NCI-H128 (cell line): ENCODE measurements around the gene COX6B2.
"Not testable (repeated sequence)": the region's sequence is repeated elsewhere in the genome, so short reads cannot be mapped to it uniquely, and the experiment has no call there.

ENCODE experiments used
- DNase-seq: peaks from one replicate; lab custom pipeline; 2025; ENCODE audit not compliant: unreplicated experiment; lab: John Stamatoyannopoulos, UW

COX6B2 gene, protein sequence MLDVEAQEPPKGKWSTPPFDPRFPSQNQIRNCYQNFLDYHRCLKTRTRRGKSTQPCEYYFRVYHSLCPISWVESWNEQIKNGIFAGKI

DNA sequence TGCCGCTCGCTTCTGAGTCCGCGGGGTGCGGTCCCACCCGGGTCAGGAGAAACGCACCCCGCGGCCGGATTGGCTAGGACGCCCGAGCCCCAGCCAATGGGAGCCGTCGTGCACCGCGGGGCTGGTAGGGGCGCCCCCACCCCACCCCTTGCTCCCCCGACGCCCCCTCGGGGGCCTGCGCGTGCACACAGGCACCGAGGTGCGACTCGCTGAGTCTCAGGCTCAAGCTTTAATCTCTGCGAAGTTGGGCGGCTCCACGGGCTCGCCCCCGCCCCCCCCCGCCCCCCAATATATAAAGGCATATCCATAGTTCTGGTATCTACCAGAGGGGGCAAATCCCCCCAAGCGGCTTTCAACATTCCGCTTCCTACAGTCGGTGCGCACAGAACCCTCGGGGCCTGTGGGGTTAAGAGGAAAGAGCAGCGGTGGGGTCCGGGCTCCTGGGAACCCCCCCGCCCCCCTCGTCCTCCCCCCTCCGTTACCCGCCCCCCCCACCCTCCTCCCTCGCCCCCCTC lies at the start of gene COX6B2:
COX6B2 (minus strand) TSS at position 22 of the 515 bp plus-strand sequence. CDS start 198 bp downstream, outside the sequence.
- DNase-seq: no peak

DNA sequence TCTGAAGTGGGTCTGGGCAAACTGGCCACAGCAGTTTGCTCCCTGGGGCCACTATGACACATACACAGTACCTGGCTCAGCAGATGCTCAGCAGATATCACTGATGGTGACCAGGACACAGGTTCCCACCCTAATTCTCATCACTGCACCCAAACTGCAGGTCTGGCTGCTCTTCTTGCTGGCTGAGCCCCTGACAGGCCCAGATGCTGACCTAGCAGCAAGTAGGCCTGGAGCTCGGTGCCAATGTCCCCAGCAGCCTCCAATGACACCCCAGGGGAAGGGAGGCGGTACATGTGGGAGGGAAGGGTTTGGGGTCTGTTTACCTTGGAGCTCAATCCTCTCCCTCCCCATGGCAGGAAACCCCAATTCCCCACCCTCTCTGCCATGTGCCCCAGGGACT lies 48.0 kb upstream of the COX6B2 start:
- no peak for DNase-seq

DNA sequence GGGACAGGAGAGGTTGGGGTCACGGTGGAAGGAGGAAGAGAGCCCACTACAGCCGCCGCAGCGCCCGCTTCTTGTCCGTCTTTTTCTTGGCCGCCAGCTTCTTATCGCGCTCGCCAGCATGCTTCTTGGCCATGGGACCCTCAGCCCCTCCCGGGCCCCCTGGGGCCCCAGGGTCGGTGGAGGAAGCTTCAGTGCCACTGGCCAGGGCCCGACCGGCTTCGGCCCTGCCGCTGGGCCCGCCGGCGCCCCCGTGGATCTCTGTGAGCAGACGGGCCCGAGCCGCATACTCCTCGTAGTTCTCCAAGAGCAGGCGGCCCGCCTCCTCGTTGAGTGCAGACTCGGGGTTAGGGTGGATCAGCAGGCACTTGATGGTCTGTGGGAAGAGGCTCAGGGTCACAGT lies 46.9 kb upstream of the COX6B2 start:
- DNase-seq: not testable (repeated sequence)

DNA sequence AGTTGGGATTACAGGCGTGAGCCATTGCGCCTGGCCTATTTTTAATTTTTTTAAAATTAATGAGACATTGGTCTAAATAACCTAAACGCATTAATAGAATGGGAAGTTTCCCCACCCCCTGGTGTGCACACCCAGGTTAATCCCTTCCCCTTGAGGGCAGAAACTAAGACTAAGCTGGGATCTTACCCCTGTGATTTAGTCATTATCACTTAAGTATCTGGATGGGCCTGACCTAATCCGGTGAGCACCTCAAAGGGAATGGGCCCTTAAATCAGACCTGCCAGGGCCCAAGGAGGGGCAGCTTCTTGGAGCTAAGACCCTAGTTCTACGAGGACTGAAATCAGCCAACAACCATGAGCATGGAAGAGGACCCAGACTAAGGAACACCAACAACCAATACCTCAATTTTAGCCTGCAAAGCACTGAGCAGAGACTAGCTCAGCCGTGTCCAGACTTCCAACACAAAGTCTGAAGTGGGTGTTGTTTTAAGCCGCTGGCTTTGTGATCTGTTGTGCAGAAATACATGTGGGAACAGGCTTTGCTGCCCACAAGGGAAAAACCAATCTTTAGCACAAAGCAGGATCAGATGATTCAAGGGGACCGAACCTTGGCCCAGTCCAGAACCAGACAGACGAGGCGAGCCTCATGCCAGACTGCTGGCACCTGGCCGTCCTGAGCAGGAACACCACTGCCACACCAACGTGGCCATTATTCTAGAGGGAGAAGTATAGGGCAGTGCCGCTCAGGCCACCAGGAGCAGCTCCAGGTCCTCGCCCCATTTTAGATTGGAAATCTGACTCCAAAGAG lies 46.0 kb upstream of the COX6B2 start:
- DNase-seq: no peak

DNA sequence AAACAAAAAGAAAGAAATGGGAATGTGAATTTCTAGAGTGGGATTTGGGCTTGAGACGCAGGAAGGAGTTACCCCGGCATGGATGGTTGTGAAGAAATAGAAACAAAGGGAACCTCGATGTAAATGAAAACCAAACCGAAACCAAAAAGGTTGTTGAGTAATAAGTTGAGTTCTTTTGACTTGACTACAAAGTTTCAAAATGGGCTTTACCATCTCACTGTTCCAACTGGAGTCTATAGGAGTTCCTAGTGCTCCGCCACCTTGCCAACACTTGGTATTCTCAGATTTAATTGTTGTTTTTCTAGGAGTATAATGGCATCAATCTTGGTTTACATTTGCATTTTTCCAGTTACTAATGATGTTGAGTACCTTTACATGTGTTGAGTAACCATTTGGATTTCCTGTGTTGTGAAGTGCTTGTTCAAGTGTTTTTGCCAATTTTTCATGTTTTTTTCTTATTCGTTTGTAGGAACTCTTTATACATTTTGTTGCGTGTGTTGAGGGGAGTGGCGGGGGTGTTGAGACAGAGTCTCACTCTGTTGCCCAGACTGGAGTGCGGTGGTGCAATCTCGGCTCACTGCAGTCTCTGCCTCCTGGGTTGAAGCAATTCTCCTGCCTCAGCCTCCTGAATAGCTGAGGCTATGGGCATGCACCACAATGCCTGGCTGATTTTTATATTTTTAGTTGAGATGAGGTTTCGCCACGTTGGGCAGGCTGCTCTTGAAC lies 43.8 kb upstream of the COX6B2 start:
- DNase-seq: no peak

DNA sequence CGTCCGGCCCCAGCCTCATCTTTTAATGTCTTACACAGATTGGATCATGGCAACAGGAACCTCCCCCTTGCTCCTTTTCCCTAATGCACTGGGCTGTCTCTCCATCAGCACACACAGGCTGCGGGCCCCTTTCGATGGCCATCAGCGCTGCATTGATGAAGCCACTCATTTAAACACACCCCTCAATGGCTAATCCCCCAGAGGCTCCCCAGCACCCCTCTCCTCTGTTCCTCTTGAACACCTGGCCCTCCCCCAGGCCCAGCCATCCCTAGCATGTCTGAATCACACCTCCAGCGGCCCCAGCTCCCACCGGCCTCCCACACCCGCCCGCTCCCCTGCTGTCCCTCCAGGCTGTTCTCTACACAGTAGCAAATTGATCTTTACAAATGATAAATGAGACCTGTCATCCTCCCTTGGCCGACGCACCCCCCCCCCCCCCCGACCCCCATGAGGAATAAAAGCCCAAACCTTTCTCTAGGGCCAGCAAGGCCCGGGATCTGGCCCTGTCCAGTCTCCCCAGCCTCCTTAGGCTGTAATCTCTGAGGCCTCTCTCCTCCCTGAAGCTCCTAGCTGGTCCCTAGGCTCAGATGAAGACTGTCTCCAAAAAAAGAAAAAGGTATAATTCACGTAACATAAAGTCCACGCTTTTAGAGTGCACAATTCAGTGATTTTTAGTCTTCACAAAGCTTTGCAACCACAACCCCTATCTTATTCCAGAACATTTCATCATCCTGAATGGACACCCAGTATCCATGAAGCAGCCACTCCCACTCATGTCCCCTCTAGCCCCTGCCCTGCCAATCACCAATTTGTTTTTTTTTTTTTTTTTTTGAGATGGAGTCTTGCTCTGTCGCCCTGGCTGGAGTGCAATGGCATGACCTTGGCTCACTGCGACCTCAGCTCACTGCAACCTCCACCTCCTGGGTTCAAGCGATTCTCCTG lies 38.6 kb upstream of the COX6B2 start:
- DNase-seq: no peak

DNA sequence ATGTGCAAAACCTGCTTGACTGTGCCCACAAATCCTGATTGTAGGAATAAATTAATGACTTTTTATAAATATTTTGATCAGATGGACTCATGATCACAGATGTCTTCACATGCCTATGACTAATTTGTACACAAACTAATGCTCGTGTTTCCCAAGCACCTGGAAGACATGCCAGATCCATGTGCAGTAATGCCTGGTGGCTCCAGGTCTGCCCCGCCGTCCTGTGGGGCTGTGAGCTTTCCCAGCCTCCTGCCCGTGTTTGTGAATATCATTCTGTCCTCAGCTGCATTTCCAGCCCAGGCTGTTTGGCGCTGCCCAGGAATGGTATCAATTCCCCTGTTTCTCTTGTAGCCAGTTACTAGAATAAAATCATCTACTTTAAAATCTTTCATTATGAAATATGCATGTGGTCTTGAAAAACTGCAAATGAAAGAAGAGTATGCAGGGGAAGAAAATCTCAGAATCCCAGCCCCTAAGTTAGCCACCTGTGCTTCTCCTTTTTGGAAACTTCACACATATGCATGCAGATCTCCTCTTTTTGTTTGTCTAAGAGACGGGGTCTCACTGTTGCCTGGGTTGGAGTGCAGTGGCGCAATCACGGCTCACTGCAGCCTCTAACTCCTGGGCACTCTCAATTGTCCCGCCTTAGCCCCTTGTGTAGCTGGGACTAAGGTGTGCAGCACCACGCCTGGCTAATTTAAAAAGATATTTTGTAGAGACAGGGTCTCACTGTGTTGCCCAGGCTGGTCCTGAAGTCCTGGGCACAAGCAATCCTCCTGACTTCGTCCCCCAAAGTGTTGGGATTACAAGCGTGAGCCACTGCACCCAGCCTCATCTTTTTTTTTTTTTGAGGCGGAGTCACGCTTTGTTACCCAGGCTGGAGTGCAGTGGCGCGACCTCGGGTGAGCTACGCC lies 37.4 kb upstream of the COX6B2 start:
- DNase-seq: no peak

DNA sequence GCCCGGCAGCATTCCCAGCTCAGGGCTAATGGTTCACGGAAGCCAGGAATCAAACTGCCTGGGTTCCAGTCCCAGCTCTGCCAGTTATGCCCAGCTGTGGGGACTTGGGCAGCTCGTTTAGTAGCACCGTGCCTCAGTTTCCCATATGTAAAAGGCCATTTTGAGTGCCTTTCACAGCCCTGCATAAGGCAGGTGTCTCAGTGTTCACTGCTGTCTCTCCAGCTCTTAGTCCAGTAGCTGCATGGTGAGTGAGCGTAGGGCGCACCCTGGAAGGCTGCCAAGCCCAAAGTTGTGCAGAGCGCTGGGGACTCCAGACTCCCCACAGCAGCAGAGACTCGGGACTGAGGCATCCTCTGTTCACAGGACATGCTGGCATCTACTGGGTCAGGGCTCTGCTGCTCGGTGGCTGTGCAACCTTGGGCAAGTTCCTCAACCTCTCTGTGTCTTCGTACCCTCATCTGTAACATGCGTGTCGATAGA lies 36.7 kb upstream of the COX6B2 start:
- no peak for DNase-seq

DNA sequence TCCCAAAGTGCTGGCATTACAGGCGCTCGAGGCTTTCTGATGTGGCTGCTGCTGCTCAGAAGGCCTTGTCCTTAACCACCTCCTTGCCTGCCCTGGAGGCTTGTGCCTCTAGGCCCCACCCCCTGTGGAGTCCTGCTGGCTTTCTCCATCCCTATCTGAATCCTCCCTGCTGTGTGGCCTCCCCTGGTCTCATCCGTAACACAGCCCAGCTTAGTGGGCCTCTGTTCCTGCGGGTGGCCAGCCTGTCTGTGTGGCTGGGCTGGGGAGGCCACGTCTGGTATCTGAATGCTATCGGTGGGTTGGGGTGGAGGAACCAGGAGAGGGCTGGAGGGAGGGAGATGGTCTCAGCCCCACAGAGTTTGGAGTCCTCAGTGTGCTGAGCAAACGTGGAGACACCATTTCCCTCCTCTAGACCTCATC lies 36.0 kb upstream of the COX6B2 start:
- no peak for DNase-seq

DNA sequence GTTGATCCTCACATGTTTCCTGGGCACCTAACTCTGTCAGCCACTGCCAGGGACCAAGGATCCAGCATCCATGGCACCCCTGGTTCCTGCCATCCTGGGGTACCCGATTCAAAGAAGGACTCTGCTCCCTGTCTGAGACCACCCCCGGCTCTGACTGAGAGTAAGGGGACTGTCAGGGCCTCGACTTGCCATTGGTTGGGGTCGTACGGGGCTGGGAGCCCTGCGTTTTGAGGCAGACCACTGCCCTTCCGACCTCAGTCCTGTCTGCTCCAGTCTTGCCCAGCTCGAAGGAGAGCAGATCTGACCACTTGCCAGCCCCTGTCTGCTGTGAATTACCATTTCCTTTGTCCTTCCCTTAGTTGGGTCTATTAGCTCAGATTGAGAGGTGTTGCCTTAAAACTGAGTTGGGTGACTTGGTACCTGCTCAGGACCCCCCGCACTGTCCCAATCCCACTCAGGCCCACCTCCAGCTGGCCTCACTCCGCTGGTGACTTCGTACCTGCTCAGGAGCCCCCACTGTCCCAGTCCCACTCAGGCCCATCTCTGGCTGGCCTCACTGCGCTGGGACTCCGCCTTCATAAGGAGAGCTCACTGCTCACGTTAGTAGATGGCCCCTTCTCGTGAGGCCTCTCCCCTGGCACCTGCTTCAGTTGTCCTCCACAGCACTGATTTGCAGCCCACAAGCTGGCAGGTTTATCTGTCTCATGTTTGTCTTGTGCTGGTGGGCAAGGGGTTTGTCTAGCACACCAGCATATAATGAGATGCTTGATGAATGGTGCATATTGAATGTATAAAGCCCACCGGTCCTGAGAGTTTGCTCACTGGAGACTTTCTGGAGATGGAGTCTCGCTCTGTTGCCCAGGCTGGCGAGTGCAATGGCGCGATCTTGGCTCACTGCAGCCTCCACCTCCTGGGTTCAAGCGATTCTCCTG lies 35.1 kb upstream of the COX6B2 start:
- DNase-seq: no peak

DNA sequence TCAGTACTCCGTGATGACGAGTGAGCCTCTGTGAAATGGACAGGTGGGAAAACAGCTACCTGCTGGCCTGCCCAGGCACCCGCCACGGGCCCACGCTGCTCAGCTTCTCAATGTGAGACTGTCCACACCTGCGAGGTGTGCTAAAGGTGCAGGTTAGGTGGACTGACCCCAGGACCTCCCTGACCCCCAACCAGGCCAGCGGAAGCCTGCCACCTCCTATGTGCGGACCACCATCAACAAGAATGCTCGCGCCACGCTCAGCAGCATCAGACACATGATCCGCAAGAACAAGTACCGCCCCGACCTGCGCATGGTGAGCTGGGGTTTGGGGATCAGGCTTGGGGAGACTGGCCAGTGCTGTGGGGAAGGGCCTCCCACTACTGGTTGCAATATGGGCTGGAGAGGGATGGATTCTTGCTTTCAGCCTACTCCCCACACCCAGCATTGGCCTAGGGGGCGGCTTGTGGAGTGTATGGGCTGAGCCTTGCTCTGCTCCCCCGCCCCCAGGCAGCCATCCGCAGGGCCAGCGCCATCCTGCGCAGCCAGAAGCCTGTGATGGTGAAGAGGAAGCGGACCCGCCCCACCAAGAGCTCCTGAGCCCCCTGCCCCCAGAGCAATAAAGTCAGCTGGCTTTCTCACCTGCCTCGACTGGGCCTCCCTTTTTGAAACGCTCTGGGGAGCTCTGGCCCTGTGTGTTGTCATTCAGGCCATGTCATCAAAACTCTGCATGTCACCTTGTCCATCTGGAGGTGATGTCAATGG lies 33.4 kb upstream of the COX6B2 start:
- no peak for DNase-seq

DNA sequence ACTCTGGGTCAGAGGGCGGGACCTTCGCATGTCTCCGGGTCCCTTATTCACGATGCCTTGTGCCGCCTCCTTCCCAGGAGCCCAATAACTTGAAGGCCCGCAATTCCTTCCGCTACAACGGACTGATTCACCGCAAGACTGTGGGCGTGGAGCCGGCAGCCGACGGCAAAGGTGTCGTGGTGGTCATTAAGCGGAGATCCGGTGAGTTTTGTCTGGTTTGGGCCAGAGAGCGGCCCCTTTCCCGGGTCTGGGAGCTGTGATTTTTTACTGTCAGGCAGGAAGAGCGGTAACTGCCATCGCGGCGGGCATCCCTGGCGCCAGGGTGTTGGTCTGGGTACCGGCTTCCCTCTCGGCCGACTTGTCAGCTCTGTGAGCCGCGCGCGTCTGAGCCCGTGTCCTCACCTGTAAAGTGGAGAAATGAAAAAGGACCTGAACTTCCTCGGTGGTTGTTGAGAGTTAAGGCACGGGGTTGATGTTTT lies 32.0 kb upstream of the COX6B2 start:
- no peak for DNase-seq

DNA sequence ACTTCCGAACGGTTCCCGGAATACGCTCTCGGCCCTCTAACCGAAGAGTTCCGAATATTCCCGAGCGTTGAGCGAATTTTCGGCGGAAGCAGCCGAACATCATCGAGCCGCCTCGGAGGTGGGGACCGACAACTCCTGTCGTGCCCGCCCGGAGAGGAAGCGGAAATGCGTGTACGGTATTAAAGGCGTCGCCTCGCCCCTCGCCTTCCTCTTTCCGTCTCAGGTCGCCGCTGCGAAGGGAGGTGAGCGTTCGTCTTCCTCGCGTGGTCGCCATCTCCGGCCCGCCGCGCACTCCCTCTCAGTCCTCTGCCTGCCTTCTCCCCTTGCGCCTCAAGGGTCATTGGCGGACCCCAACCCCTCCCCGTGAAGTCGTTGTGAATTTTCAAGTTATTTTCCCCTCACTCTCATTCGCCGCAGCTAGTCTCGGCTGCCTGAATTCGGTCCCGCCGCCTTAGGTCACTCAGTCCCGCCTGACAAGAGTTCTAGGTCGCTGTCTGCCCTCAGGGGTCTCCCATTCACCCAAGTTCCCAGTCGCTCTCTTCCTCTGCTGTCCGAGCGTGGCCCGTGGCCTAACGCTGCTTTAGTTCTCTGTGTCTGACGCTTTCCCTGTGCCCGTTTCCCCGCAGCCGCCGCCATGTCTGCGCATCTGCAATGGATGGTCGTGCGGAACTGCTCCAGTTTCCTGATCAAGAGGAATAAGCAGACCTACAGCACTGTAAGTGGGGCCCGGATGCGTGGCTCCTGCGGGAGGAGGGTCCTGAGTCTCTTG lies 31.4 kb upstream of the COX6B2 start, which contains the start of gene RPL28:
RPL28 (plus strand) TSS at position 209 of the 769 bp plus-strand sequence; CDS start at position 635, 426 bp downstream.
- DNase-seq: peak; percentile 99

DNA sequence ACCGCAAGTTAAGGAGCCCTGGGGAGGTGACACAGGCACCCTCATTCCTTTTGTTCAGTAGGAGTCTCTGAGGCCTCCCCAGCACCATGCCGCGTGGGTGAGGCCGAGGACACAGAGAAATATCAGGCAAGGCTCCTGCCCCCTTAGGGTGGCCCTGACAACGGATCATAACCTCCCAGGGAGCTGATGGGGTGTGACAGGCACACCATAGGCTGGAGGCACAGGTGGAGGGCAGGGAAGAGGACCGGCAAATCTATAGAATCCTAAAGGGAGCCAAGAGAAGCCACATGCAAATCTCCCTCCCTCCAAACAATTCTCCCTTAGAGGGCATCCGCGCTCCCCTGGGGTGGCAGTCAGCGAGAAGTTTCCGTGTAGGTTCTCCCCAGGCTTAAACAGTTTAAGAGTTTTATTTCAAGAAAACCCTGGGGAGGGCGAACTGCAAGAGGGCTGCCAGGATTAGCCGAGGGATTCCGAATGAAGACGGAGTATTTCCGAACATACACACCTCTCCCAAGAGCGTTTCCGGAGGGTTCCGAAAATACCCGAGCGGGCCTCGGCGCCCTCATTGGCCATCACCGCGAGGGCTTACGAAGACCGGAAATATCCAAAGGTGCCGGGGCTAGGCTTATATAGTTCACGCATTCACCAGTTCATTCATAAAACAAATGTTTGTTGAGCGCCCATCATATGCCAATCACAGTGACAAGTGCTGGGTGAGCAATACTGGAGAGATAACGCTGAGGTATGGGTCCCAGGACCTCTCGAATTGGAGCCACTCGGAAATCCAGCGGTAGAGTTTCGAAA lies 30.6 kb upstream of the COX6B2 start:
- peak; percentile 95 for DNase-seq

DNA sequence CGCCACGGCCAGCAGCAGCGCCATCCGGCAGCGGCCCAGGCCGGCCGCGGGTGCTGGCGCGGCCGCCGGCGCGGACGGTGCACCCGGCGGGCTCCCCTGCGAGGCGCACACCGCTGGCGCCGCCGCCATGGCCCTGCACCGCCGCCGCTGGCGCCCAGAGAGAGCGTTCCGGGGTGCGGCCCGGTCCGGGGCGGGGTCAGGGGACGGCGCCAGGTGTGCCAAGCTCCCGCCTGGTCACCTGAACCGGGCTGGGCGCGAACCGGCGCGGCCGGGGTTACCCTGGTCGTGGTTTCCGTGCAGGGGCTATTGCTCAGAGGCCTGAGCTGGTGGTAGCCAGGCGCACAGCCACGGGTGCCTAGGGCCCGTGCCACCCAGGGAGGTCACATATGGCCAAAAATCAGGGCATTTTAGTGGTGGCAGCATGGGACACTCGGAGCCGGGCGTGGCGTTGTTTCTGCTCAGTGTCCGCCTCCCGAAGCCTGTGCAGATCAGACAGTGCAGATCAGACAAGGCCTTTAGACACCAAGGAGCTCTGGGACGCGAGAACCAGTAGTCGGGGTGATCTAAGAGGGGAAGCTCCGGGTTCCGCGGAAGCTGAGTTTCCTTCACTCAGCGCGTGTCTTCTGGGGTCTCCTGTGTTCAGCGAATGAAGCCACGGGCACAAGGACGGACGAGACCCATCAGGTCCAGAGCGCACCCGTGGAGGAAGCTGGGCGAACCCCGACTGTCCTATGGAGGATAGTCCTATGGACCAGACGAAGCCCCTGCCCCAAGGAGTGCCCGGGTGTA lies 29.8 kb upstream of the COX6B2 start, which contains the start of gene TMEM238:
TMEM238 (minus strand) TSS at position 162 of the 789 bp plus-strand sequence; CDS start at position 129, 33 bp downstream.
- DNase-seq: no peak
